HS-27A (cell line): Measurements from ENCODE around the gene TANC1.
"Not testable (repeated sequence)": the region's sequence is repeated elsewhere in the genome, so short reads cannot be mapped to it uniquely, and the experiment has no call there.

ENCODE experiments used
- DNase-seq: peaks from one replicate; pipeline ENCODE4 v3.0.0-alpha.2; 2012; ENCODE audit warnings: low read depth, missing footprints

Gene TANC1

DNA sequence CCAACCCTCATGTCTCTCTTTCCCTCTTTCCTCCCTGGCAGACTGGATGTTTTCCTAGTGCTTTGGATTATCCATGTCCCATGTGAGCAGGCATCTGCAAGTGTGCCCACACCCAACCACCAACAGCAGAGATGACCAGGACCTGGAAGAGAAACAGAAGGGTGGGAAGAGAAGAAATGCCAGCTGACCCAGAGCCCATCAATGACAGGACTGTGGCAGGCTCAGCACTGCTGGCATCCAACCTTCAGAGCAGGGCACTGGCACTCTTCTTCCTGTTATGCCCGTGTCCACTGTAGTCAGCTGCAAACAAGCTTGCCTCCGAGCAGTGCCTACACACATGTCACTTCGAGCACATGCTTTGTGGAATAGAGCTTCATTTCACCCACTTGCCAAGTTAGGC, 121.1 kb downstream of the TANC1 start:
- DNase-seq = no peak

DNA sequence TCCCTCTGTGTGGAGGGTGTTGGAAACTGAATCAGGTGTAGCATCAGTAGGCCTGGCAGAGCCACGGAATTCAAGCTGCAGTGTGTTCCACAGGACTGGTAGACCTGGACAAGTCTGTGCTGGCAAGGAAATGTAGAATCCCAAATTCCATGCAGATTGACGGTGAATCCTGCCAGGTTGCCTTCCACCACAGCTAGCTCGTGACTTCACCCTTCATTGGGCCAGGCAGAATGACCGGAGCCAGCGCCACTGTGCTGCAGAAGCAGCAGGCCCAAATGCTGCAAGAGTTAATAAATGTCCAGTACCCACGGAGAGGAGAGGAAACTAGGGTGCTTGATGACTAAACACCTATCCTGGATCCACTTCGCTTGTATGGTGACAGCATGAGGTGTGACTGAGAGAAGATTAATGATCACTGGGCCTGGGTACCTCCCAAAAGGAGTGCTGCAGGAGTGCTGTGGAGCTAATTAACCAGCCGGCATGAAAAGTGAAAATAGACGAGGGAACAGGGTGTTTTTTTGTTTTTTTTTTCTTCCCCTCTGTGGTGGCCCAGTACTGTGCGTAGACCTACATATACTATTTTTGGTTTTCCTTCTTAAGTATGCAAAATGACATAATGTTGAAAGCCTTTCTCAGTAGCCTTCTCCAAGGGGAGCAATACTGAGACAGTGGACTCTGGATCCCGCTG, 122.2 kb downstream of the TANC1 start:
- no peak for DNase-seq

DNA sequence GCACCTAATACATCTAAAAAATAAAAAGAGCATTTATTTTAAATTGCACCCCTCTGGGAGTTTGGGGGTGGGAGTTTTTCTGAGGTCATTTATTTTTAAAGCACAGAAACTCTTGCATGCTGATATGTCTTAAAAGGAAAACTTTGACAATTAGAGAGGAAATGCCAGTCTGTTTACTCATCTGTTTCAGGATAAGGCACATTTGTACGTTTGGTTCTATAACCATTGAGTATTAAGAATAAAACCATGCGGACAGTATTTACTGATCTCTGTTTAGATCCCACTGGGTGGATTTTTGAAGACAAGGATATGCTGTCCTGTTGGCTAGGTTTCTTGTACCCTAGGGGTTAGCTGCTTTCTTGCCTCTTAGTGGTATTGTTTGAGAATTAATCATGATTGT, 122.9 kb downstream of the TANC1 start:
- no peak for DNase-seq

DNA sequence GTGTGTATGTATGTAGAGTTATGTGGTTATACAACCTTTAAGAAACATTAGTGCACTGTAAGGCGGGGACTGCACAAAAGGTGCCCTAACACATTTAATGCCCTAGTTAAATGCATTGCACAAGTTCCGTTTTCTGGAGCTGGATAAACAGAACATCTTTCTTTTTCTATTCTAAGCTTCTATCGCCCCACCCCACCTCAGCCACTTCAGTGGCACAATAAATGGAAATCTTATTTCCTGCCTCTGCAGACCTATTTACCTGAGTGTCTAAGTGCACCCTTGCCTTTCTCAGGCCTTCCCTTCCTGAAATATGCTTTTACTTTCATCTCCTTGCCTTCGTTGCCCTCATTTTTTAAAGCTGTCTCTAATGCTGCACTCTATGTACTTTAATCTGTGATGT, 123.5 kb downstream of the TANC1 start:
- no peak for DNase-seq

DNA sequence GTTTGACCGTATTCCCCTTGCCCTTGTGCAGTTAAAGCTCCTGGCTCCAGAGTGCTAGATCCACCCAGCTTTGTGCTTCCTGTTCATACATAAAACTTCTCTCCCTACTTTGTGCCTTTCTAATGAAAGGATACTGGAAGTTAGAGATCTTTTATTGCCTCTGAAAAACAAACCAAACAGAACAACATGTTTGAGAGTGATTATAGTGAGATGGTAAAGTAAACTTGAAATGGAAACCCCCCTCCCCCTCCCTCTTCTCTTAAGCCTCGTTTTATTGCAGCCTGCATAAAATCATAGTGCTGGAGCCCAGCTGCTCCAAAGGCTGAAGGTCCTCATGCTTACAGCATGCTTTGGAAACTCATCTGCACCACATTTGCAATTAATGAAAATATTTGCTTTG, 125.1 kb downstream of the TANC1 start:
- no peak for DNase-seq

DNA sequence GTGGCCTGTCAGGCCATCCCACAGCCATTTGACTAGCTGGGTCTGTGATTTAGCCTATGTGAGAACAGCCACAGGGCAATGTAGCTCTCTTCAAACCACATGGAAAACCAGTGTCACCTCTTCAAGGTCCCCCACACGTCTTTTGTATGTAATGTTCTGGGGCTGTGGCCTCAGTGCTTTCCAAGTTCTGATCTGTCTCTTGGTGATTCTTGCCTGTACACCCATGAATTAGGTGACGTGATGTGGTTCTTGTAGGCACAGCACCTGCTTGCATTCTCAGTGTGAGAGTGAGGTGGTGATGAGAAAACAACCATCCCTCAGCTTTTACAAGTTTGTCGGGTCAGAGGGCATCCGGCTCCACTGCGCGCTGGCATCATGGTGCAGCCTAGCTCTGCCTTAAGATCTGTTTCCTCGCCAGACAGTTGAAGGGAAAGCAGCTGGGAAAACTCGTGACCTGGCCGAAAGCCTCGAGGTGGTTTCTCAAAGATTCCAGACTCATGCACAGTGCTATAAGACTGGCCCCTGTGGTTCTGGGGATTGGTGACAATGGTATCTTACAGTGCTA, 125.8 kb downstream of the TANC1 start:
- no peak for DNase-seq

DNA sequence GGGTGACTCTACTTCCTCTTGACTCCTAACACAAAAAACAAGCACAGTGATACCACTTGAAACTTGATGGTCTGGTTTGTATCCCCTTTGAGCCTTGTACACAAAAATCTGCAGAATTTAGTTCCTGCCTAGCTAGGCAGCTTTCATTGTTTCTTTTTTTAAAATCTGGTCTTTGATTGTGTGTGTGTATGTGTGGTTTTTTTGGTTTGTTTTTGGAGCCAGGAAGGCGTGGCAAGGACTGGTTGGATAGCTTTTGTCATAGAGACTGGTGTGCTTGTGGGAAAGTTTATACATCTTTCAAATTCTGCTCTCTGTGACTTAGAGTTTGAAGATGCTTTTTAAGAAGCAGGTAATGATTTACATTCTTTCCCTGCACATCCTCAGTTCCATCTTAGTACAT, 127.4 kb downstream of the TANC1 start:
- no peak for DNase-seq

DNA sequence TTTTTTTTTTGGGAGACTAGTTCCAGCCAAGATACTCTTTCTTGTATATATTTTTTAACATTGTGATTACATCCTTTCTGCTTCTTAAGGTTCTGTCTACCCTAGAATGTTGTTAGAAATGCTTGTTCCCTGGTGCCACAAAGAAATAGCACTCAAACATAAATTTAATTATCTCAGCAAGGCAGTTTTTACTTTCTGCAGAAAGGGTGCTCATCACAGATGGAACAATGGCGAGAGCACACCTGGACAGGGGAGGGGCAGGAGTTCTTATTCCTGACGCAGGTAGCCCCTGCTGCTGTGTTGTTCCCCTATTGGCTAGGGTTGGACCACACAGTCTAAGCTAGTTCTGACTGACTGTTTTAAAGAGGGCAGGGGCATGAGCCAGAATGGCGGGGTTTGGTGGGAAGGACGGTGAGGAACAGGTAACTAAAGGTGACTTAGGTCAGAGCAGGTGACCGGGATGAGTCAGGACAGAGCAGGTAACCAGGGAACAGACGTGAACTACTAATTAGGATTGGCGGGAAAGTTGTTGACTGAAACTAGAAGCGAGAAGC, 127.9 kb downstream of the TANC1 start:
- DNase-seq = not testable (repeated sequence)

DNA sequence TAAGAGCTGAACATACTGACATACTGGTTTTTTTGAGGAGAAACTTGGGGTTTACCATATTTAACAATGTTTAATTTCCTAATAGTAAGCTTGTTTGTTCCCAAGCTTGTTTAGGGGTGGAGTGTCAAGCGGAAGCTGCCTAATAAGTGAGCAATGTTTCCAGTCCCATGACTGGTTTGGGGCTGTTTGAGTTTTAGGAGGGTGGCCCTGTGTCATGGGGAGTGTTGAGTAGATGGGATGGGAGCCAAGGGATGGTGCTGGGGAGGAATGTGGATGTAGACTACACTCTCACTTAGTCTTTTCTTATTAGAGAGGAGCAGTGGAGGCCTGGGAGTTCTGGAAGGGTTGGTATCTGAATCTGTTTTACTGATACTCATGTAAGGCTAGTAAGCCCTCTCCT, 128.5 kb downstream of the TANC1 start:
- DNase-seq = no peak

DNA sequence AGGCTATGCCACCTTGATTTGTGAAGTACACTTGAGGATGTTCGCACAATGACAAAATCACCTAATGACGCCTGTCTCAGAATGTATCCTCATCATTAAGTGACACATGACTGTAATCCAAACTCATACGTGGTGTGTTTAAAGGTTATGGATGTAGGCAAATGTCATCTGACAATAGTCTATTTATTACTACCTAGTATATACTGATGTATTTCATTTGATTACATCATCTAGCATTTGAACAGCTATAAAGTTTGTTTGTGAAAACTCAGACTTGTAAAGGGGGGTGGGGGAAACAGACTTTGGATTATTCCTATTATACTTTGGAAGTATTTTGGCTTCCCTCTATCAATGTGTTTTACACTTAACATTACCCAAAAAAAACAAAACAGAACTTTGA, 129.9 kb downstream of the TANC1 start:
- no peak for DNase-seq

DNA sequence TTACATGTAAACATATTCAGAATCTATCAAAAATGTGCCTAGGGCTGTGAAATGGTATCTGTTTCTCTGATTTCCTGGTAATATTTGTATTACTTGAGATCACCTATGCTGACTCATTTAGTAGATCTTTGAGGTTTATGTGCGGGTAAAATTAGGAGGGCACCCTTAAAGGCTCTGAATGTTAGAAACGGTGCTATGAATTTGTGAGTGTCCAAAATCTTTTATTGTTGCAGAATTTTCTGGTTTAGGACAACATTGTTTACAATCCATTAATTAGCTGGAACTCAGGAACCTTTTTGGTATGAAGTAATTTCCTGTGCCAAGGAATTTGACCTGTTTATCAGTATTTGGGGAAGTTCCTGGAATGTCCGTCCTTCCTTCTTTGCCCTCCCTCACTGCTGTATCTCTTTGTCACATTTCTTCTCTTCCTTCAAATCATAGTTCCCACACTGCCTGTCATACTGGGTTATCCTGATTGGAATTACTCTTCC, 130.5 kb downstream of the TANC1 start:
- no peak for DNase-seq

DNA sequence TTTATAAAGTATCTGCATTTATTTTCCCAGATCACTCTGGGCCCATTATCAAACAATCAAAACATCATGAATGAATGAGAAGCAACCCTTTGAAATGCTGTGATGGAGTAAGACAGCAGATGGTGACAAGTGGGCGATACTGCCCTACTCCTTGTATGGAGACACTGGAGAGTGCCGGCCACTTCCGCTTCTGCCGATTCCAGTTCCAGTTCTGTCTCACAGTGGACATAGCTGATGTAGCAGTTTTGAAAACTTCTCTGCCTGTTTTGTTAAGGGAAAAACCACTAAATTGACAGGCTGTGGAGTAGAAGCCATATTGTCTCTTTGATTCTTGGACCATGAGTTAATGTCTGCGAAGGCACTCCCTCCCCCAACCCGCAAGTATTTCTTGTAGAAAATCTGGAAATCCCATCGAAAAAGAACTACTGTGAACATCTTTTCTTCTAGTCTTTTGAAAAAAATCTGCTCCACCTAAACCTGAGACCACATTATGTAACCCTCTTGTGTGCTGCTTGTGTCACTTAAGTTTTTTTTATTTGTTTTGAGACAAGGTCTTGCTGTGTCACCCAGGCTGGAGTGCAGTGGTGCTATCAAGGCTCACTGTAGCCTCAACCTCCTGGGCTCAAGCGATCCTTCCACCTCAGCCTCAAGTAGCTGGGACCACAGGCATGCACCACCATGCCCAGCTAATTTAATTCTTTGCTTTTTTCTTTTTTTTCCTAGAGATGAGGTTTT, 133.5 kb downstream of the TANC1 start:
- DNase-seq = no peak

DNA sequence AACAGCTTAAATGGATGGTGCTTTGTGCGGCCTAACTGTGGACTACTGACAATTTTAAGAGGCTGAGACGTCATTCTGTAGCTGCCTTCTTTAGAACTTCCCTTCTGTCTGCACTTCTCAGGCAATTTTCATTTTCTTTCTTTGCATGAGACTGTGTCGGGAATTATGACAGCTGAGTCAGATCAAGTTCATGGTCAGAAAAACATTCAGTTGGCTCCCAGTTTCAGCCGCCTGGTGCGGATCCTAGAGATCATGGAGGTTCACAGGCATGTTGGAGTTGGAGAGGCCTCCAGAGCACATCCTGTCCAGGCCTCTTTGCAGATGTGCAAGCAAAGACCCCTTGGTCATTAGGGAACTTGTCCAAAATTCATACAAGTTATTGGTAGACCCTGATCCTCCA, 135.0 kb downstream of the TANC1 start:
- DNase-seq = no peak

DNA sequence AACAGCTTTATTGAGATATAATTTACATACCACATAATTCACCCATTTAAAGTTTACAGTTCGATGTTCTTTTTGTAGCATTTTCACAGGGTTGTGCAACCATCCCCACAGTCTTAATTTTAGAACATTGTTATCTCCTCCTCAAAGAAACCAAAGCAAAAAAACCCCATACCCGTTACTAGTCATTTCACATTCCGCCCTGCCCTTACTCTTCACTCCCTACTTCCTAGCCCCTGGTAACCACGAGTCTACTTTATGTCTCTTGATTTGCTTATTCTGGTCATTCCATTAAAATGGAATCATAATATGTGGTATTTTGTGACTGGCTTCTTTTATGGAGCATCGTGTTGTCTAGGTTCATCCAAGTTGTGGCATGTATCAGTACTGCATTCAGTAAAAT, 137.7 kb downstream of the TANC1 start:
- no peak for DNase-seq

DNA sequence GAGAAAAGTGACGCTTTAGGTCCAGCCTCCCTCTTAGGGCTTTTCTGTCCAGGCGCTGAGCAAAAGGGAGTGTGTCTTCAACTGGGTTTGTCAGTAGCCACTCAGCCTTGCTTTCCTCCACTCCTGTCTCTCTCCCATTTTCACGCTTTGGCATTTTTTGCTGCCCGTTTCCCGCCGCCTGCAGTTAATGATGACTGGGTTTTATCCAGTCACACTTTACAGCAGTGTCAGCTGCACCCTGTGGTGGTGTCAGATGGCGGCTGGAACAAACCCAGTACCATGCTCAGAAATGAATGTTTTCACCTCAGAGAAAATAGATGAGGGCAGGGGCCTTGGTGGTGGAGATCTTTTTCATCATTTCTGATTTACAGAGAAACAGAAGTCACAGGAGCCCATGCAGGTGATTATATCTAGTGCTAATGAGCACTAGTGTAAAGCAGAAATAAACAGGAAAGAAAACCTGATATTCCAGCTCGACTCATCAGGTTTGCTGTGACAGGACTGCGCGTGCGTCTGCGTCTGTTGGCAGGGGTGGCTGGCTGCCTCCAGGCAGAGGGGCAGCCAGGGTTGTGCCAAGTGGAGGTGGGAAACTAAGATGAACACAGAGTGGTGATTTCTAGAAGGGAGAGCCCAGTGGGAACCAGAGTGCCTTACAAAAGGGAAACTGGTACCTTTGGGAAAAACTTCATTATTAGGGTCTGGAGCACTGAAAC, 139.9 kb downstream of the TANC1 start:
- no peak for DNase-seq

DNA sequence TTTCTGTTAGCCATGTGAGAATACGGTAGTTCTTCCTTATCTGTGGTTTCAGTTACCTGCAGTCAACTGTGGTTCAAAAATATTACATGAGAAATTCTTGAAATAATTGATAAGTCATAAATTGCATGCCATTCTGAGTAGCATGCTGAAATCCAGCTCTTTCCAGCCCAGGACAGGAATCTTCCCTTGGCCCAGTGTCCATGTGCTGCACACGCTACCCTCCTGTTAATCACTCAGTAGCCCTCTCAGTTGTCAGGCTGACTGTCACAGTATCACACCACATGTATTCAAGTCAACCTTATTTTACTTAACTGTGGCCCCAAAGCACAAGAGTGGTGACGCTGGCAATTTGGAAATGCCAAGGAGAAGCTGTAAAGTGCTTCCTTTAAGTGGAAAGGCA, 141.1 kb downstream of the TANC1 start:
- no peak for DNase-seq

DNA sequence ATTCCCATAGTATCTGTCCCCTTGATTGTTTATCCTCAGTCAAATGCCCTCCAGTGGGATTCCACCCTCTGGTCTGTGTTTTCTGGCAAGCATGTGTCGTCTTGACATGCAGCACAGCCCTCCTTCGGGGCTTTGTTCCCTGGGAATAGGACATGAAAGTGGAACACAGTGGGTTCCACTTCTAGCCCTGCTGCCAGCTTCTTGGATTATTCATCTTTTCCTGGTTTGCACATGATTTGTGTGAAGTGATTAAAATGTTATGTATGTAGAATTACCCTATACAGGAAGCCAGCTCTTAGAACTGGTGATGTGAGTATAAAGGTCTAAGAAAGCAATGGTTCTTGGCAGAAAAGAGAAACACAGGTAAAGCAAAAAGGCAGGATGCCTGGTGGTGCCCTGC, 142.3 kb downstream of the TANC1 start:
- DNase-seq = no peak

DNA sequence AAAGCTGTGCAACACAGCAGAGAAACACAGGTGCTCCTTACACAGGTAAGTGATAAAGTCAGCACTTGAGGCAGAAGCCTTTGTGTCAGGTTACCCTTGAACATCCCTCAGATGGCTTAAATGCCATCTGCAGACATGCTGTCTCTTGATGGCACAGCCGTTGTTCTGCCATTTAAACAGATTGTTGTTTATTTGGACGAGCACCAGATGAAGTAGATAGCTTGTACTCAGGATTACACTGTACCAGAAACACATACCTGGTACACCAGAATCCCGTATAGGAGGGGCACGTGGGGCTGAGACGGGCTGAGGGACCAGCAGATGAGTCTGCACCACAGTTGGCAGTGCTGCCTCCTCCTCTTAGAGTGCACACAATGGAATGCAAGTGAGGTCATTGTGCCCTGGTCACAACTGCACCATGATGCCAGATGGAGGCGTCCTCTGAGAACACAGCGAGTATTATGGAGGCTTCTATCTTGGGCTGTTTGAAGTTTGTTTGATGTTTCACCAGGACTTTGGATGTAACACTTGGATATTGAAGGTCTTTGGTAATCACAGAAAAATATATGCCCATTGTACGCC, 143.0 kb downstream of the TANC1 start:
- DNase-seq = no peak

DNA sequence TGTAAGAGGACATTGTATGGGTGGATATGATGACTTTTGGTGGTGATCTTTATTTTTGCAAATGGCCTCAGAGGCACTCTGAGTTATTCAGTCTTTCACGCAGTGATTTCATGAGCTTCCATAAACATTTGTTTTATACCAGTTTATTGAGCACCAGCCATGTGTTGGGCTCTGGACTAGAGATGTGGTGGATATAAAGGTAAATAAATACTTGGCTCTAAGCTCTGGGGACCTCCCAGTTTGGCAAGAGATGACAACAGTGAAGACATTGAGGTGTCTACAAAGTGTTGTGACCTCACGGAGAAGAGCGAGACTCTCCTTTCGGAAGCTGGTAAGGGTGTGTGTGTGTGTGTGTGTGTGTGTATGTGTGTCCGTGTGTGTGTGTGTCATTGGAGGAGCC, 146.4 kb downstream of the TANC1 start:
- no peak for DNase-seq

DNA sequence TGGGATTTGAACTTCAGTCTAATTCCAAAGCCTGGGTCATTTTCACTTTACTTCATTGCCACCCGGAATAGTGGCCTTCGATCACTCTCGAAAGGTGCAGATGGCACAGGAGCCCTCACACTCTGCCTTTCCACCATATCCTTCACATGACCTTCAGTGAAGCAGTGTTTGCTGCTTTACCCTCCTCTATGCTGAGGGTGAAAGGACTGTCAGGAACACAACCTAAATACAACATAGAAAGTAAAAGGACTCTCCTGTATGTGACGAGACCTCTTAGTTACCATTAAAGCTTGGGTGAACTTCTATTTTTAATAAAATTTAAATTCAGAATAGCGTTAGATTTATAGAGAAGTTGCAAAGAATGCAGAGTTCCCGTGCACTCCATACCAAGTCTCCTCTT, 148.5 kb downstream of the TANC1 start:
- no peak for DNase-seq

DNA sequence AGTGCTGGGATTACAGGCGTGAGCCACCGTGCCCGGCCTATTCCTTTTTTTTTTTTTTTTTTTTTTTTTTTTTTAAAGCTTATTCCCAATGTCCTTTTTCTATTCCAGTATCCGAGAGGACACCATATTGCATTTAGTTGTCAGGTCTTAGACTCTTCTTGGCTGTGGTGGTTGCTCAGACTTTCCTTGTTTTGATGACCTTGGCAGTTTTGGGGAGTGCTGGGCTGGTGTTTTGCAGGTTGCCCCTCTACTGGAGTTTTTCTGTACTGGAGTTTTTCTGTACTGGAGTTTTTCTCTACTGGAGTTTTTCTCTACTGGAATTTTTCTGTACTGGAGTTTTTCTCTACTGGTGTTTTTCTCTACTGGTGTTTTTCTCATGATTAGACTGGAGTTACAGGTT, 149.2 kb downstream of the TANC1 start:
- no peak for DNase-seq
